Brain microvascular endothelial cell (primary cell): Measurements from ENCODE around the gene KCTD1.
A peak's percentile ranks its signal among the peaks of the same experiment; 100 is the strongest.

Experiments
- DNase-seq: peaks from one replicate; pipeline ENCODE4 v3.0.0-alpha.2; 2020
- H3K27ac ChIP-seq: fragments of 250-450 bp; sonication (Bioruptor Pico); 2 replicates; pipeline ENCODE4 v1.5.1; 2020; ENCODE audit warnings: mild to moderate bottlenecking, moderate library complexity
- H3K27me3 ChIP-seq: fragments of 250-450 bp; sonication (Bioruptor Pico); replicated peaks from 2 replicates; pipeline ENCODE4 v1.5.1; 2020; ENCODE audit warnings: mild to moderate bottlenecking
- H3K36me3 ChIP-seq: fragments of 250-450 bp; sonication (Bioruptor Pico); replicated peaks from 2 replicates; pipeline ENCODE4 v1.5.1; 2020; ENCODE audit warnings: mild to moderate bottlenecking
- H3K4me3 ChIP-seq: 2 replicates; pipeline ENCODE4 v1.5.1; 2011; ENCODE audit warnings: low read depth, mild to moderate bottlenecking, control low read depth, low read length, moderate library complexity
- in situ Hi-C: cut with HindIII; loops from 2 replicates; pipeline ENCODE4 v1.10.0; 2017; ENCODE audit warnings: low sequenced_read_pairs, low pct_ligation_motif_present
- TF ChIP-seq, protein P1 (sequence below): IDR thresholded peaks from 2 replicates; pipeline ENCODE4 v1.5.1; 2011; ENCODE audit warnings: low read depth, mild to moderate bottlenecking, moderate library complexity, low read length, control low read depth, inconsistent platforms; ENCODE audit errors: missing control alignments

The KCTD1 gene

GRCh38 chr18:26474542-26474941 is 73.8 kb downstream of the KCTD1 start:
- TF ChIP-seq, protein P1, sequence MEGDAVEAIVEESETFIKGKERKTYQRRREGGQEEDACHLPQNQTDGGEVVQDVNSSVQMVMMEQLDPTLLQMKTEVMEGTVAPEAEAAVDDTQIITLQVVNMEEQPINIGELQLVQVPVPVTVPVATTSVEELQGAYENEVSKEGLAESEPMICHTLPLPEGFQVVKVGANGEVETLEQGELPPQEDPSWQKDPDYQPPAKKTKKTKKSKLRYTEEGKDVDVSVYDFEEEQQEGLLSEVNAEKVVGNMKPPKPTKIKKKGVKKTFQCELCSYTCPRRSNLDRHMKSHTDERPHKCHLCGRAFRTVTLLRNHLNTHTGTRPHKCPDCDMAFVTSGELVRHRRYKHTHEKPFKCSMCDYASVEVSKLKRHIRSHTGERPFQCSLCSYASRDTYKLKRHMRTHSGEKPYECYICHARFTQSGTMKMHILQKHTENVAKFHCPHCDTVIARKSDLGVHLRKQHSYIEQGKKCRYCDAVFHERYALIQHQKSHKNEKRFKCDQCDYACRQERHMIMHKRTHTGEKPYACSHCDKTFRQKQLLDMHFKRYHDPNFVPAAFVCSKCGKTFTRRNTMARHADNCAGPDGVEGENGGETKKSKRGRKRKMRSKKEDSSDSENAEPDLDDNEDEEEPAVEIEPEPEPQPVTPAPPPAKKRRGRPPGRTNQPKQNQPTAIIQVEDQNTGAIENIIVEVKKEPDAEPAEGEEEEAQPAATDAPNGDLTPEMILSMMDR, result no peak
- no peaks in the 10 kb centered on the region for H3K27me3 ChIP-seq
- in situ Hi-C loops, result no loop called here
- no peak for DNase-seq
- no peaks in the 10 kb centered on the region for H3K36me3 ChIP-seq
- H3K27ac ChIP-seq, result no peak overlapping the region
- H3K4me3 ChIP-seq, result no peak overlapping the region

GRCh38 chr18:26473672-26474071 is 74.7 kb downstream of the KCTD1 start:
- H3K27me3 ChIP-seq, result no peaks in the 10 kb centered on the region
- no peak overlapping the region for H3K27ac ChIP-seq
- TF ChIP-seq, protein P1, result no peak
- no peak for DNase-seq
- no peak overlapping the region for H3K4me3 ChIP-seq
- in situ Hi-C loops, result no loop called here
- H3K36me3 ChIP-seq, result no peaks in the 10 kb centered on the region

- in situ Hi-C loops, result no loop called here
- TF ChIP-seq, protein P1, result no peak
- Histone ChIP-seq H3K4me3 (no peak overlapping the region), H3K27ac (no peak overlapping the region), H3K36me3 (no peaks in the 10 kb centered on the region), H3K27me3 (no peaks in the 10 kb centered on the region)
- no peak for DNase-seq
These were observed 76.5 kb downstream of the KCTD1 start for GRCh38 chr18:26471826-26472225.

- no peak overlapping the region for H3K4me3 ChIP-seq
- no peaks in the 10 kb centered on the region for H3K27me3 ChIP-seq
- H3K27ac ChIP-seq, result no peak overlapping the region
- peak; percentile 75 for DNase-seq
- in situ Hi-C loops, result no loop called here
- TF ChIP-seq, protein P1, result no peak
- H3K36me3 ChIP-seq, result no peaks in the 10 kb centered on the region
These were observed 77.3 kb downstream of the KCTD1 start for GRCh38 chr18:26471027-26471426.

- Histone ChIP-seq H3K27ac (no peak overlapping the region), H3K27me3 (no peaks in the 10 kb centered on the region), H3K4me3 (no peak overlapping the region), H3K36me3 (no peaks in the 10 kb centered on the region)
- TF ChIP-seq, protein P1, result no peak
- DNase-seq, result no peak
- in situ Hi-C loops, result no loop called here
These were observed 78.2 kb downstream of the KCTD1 start for GRCh38 chr18:26470011-26470637.

GRCh38 chr18:26468931-26469340 is 79.4 kb downstream of the KCTD1 start:
- no peaks in the 10 kb centered on the region for H3K36me3 ChIP-seq
- H3K4me3 ChIP-seq, result no peak overlapping the region
- in situ Hi-C loops, result no loop called here
- H3K27ac ChIP-seq, result no peak overlapping the region
- DNase-seq, result no peak
- TF ChIP-seq, protein P1, result peak; percentile 82
- no peaks in the 10 kb centered on the region for H3K27me3 ChIP-seq
